ENCODE data around the gene HOXA10.

The HOXA10 gene

DNA sequence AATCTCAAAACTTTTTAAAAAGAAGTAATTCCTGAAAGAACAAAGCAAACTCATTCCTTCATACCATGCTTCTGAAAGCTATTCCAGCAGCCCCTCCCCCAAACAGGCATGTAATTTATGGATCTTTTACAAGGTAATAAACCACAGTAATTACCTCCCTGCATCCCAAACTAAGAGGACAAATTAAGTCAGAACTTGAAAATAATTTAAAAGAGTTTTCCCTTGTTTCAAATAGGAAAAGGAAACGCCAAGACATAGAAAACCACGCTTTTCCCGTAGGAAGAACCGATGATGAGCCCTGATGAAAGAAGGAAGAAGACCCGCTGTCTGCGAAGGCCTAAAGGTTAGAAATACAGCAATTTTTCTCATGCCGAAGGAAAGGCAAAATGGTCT is 52.4 kb downstream of the HOXA10 start:
- TF ChIP-seq, protein P1, sequence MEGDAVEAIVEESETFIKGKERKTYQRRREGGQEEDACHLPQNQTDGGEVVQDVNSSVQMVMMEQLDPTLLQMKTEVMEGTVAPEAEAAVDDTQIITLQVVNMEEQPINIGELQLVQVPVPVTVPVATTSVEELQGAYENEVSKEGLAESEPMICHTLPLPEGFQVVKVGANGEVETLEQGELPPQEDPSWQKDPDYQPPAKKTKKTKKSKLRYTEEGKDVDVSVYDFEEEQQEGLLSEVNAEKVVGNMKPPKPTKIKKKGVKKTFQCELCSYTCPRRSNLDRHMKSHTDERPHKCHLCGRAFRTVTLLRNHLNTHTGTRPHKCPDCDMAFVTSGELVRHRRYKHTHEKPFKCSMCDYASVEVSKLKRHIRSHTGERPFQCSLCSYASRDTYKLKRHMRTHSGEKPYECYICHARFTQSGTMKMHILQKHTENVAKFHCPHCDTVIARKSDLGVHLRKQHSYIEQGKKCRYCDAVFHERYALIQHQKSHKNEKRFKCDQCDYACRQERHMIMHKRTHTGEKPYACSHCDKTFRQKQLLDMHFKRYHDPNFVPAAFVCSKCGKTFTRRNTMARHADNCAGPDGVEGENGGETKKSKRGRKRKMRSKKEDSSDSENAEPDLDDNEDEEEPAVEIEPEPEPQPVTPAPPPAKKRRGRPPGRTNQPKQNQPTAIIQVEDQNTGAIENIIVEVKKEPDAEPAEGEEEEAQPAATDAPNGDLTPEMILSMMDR (IDR thresholded peaks at IDR 0.05; ENCODE audit: control insufficient read depth, insufficient read depth, low read depth, low read length, missing control alignments): no peak
- H3K4me3 ChIP-seq (ENCODE audit: control insufficient read depth, low read depth, low read length): no peak overlapping the region
- no peak for DNase-seq (ENCODE audit: low read depth)

Data from AG09309 (cell line).